Coronary artery (tissue), 2 donors: ENCODE results near the gene PBX3.

Source experiments
- DNase-seq: peaks from one replicate; pipeline ENCODE4 v3.0.0-alpha.2; 2017; ENCODE audit warnings: low spot score
- H3K27ac ChIP-seq, 2 donors: fragments of 200-600 bp; sonication (generic); one replicate each; pipeline ENCODE4 v1.5.1; 2016 to 2019
- H3K4me3 ChIP-seq: fragments of 200-600 bp; sonication (generic); 2 replicates; pipeline ENCODE4 v1.5.1; 2016; ENCODE audit warnings: mild to moderate bottlenecking, moderate library complexity
- CTCF ChIP-seq: fragments of 200-600 bp; sonication (generic); IDR thresholded peaks from one replicate; pipeline ENCODE4 v1.5.1; 2019; ENCODE audit warnings: antibody characterized with exemption

Gene PBX3

DNA sequence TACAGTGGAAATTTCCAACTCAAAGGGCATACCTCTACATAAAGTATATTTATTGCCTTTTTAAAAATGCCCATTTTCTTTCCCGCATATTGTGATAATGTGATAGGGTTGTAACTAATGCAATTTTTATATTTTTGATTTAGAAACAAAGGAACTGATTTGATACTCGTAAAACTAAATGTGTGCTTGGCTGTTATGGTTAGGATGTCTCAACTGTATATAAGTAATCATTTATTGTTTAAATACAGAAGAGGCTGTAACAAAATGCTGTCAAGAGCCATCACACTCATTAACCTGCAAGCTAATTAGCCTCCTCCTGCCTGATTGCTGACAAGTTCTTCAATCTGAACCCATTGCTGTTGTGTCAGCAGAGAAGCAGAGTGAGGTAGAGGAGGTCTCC, 149.2 kb downstream of the PBX3 start:
- no peak for TF ChIP-seq CTCF
- DNase-seq, result no peak
- no peak overlapping the region for H3K27ac ChIP-seq
- no peak overlapping the region for H3K4me3 ChIP-seq

- no peak for TF ChIP-seq CTCF
- no peak overlapping the region for H3K27ac ChIP-seq
- DNase-seq, result no peak
- H3K4me3 ChIP-seq, result no peak overlapping the region
These were observed 149.8 kb downstream of the PBX3 start for GRCh38 chr9:125896964-125897363.

- DNase-seq, result no peak
- Histone ChIP-seq H3K27ac (no peak overlapping the region), H3K4me3 (no peak overlapping the region)
- TF ChIP-seq CTCF, result no peak
These were observed 150.3 kb downstream of the PBX3 start for GRCh38 chr9:125897481-125897880.

DNA sequence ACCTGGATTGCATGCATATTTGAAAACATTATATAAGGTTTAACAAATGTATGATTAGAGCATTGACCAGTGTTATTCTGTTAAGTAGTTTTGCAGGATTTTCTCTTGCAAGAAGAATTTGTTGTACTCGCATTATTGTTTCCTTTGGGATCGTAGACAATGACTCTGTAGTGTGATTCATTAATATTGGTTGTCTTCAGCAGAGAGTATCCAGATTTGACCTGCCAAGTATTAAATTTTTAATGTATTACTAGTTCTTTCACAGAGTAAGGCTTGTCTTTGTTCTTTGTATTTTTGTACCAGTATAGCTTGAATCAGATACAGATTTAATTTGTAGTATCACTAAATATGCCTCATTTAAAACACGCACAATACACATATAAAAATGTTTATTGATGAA, 155.0 kb downstream of the PBX3 start:
- no peak for TF ChIP-seq CTCF
- H3K4me3 ChIP-seq, result no peak overlapping the region
- no peak overlapping the region for H3K27ac ChIP-seq
- no peak for DNase-seq

- no peak for DNase-seq
- no peak overlapping the region for H3K27ac ChIP-seq
- TF ChIP-seq CTCF, result no peak
- H3K4me3 ChIP-seq, result no peak overlapping the region
These were observed 155.8 kb downstream of the PBX3 start for GRCh38 chr9:125902831-125903512.

GRCh38 chr9:125904155-125904851, 157.1 kb downstream of the PBX3 start:
- Histone ChIP-seq H3K27ac (no peak overlapping the region), H3K4me3 (no peak overlapping the region)
- no peak for DNase-seq
- no peak for TF ChIP-seq CTCF

DNA sequence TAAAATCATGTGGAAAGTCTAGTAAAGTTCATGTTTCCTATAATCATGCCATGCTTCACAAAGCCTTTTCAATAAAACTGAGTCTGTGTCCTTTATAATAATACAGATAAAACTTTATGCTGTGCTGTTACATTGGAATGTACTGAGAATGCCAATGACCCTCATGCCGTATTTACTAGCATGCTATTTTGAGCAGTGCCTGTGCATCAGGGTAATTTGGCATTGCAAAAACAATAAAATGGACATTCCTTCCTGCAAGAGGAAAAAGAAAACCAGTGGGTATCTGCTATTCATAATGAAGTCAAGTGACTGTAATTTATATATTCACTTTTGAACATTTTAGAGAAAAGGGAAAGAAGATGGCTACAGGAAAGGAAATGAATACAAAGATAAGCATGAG, 159.0 kb downstream of the PBX3 start:
- no peak overlapping the region for H3K27ac ChIP-seq
- H3K4me3 ChIP-seq, result no peak overlapping the region
- TF ChIP-seq CTCF, result no peak
- no peak for DNase-seq
